NT2/D1 (cell line): ENCODE results near the gene SEL1L.

Experiments
- SUZ12 ChIP-seq: IDR thresholded peaks from 2 replicates; pipeline ENCODE4 v1.6.1; 2011; ENCODE audit not compliant: insufficient read length, insufficient read depth; ENCODE audit errors: extremely low read depth
- YY1 ChIP-seq: IDR thresholded peaks from 2 replicates; pipeline ENCODE4 v1.6.1; 2011; ENCODE audit not compliant: insufficient read length, insufficient read depth
- ZNF274 ChIP-seq: IDR thresholded peaks from 2 replicates; pipeline ENCODE4 v1.6.1; 2011; ENCODE audit warnings: mild to moderate bottlenecking, low read depth, low read length

DNA sequence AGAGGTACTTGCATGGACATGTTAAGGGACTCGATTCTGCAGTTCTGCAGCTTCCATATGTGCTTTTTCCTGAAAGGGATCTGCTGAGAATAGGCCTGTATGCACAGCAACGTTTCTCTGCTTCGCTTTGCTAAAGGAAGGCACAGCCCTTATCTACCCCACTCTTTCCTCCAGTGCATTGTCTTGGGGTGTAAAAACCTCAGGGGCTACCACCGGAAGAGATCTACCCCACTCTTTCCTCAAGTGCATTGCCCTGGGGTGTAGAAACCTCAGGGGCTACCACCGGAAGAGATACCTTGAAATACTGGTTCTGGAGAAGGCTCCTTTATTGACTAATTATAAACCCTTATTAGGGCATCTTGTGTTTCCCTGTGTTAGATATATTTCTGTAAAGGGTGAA, 52.9 kb downstream of the SEL1L start:
- TF ChIP-seq YY1 (no peak), SUZ12 (no peak), ZNF274 (no peak)
